Karpas-422 (cell line): Measurements from ENCODE around the gene GTPBP3. TPM values are rescaled to one million over a fixed set of nuclear protein-coding genes. Genes with fewer than 3 reads are reported as not detected.
A peak's percentile ranks its signal among the peaks of the same experiment; 100 is the strongest.

ENCODE experiments used
- DNase-seq: peaks from one replicate; pipeline ENCODE4 v3.0.0-alpha.2; 2015
- H2AFZ ChIP-seq: fragments of 200-600 bp; sonication (generic); 2 replicates; pipeline ENCODE4 v1.6.1; 2014; ENCODE audit warnings: antibody characterized with exemption, low read length, mixed read lengths
- H3K27ac ChIP-seq: fragments of 200-600 bp; sonication (generic); 2 replicates; pipeline ENCODE4 v1.5.1; 2014; ENCODE audit warnings: mild to moderate bottlenecking, low read length, moderate library complexity
- H3K27me3 ChIP-seq: fragments of 200-600 bp; sonication (generic); 2 replicates; pipeline ENCODE4 v1.6.1; 2014; ENCODE audit warnings: low read length, mixed read lengths
- H3K36me3 ChIP-seq: fragments of 200-600 bp; sonication (generic); 2 replicates; pipeline ENCODE4 v1.6.1; 2014; ENCODE audit warnings: low read length, mixed read lengths; ENCODE audit not compliant: insufficient read depth
- H3K4me1 ChIP-seq: fragments of 200-600 bp; sonication (generic); 2 replicates; pipeline ENCODE4 v1.6.1; 2014; ENCODE audit warnings: mild to moderate bottlenecking, low read length, mixed read lengths
- H3K4me2 ChIP-seq: fragments of 200-600 bp; sonication (generic); 2 replicates; pipeline ENCODE4 v1.6.1; 2014; ENCODE audit warnings: low read length, low read depth, mild to moderate bottlenecking; ENCODE audit not compliant: poor library complexity, severe bottlenecking
- H3K4me3 ChIP-seq: fragments of 200-600 bp; sonication (generic); 2 replicates; pipeline ENCODE4 v1.5.1; 2014; ENCODE audit warnings: mild to moderate bottlenecking, antibody characterized with exemption, low read length, mixed read lengths
- H3K79me2 ChIP-seq: fragments of 200-600 bp; sonication (generic); 2 replicates; pipeline ENCODE4 v1.6.1; 2014; ENCODE audit warnings: mild to moderate bottlenecking, low read length, mixed read lengths
- H3K9ac ChIP-seq: fragments of 200-600 bp; sonication (generic); 2 replicates; pipeline ENCODE4 v1.6.0; 2014; ENCODE audit warnings: low read length
- H3K9me2 ChIP-seq: fragments of 200-600 bp; sonication (generic), shearing (Covaris generic); replicated peaks from 2 replicates; pipeline ENCODE4 v1.6.0; 2014; ENCODE audit warnings: mild to moderate bottlenecking, low read length, moderate library complexity; ENCODE audit not compliant: insufficient read depth
- H3K9me3 ChIP-seq: fragments of 300-700, 200-600 bp; sonication (generic); 2 replicates; pipeline ENCODE4 v1.6.1; 2014; ENCODE audit warnings: low read length, mixed read lengths
- H4K20me1 ChIP-seq: fragments of 200-600 bp; sonication (generic); 2 replicates; pipeline ENCODE4 v1.6.1; 2014; ENCODE audit warnings: mild to moderate bottlenecking, antibody characterized with exemption, low read length, low read depth; ENCODE audit not compliant: insufficient read depth
- total RNA-seq: library from RNA; depleted of rRNA; stranded (reverse); fragments of >200 nt; shearing (Covaris generic); gene quantifications from 2 replicates; pipeline ENCODE4 v1.2.3, GENCODE V29; 2014; ENCODE audit warnings: low replicate concordance

Gene GTPBP3
- total RNA-seq, 1 experiment from 2014 or later = 29.3 TPM

GRCh38 chr19:17296976-17297375, 40.4 kb upstream of the GTPBP3 start:
- Histone ChIP-seq H3K4me3 (no peak overlapping the region), H3K9me3 (no peaks in the 10 kb centered on the region), H3K36me3 (no peaks in the 10 kb centered on the region; the same call in 1 of the 2 replicates), H3K79me2 (peaks cover 8% of the 10 kb centered on the region), H3K9ac (no peak overlapping the region), H3K27me3 (no peaks in the 10 kb centered on the region), H3K4me2 (no peak overlapping the region), H4K20me1 (no peaks in the 10 kb centered on the region; the same call in 1 of the 2 replicates), H3K27ac (no peak overlapping the region), H3K9me2 (no peaks in the 10 kb centered on the region), H3K4me1 (peaks cover 10% of the 10 kb centered on the region), H2AFZ (no peak overlapping the region)
- DNase-seq = no peak

DNA sequence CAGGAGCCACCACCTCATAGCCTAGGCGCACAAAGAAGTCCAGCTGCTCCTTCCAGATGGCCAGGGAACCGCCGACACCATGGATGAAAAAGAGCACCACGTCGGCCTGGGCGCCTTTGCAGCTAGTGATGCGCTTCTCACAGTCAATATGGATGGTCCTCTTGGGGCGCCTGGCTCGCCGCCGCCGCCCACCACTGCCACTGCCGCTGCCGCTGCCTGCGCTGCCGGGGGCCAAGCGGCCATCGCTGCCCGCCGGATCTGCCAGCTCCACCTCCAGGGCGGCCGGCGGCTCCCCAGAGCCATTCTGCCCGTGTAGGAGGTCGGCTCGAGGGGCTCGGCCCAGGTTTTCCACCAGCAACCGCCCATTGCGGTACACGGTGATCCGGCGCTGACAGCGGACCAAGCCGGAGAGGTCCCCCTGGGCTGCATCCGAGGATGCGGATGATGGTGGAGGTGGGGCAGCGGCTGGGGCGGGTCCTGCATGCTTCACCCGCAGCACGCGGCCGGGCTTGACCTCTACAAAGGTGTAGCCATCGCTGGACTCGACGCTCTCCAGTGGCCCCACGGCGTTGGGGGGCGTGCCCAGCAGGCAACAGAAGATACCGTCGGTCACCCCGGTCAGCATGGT, 36.2 kb upstream of the GTPBP3 start:
- Histone ChIP-seq H2AFZ (no peak overlapping the region), H3K9me3 (no peaks in the 10 kb centered on the region), H3K27ac (no peak overlapping the region), H3K4me1 (peaks cover 16% of the 10 kb centered on the region), H3K36me3 (no peaks in the 10 kb centered on the region; the same call in 1 of the 2 replicates), H3K79me2 (no peaks in the 10 kb centered on the region; the same call in 1 of the 2 replicates), H3K9me2 (no peaks in the 10 kb centered on the region), H3K4me3 (no peak overlapping the region), H3K4me2 (no peak overlapping the region), H3K27me3 (no peaks in the 10 kb centered on the region), H3K9ac (no peak overlapping the region), H4K20me1 (peaks cover 11% of the 10 kb centered on the region; the same call in 1 of the 2 replicates)
- no peak for DNase-seq

DNA sequence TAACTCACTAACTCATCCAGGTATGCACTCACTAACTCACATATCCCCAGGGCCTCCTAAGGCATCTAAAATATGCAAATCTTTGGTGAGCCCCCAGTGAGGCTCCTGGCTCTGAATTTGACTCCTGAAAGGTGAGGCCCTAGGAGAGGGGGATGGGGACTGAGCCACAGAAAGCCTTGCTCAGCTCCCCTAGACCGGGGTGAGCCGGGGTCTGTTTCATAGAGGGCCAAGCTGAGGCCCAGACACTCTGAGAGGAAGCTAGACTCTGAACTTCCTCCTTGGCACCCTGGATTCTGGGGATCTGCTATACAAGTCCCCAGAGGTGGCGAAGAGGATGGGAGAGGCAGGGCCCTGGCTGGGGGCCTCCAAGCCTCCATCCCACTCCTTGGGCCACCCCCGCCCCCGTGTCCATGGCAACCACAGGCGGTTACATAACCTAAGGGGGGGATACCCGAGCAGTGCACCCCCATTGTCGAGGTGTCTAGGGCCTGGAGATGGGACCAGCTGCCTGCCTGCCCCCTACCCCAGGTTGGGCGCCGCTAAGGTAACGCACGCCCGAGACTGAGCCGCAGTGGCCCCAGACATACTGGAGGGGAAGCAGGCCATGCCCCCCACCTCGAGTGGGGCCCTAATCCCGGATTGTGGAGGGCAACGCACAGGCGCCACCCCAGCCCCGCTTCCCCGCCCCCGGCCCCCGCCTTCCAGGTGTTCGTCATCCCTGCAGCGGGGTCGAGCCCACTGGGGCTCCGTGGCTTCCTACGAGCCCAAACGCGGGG, 34.8 kb upstream of the GTPBP3 start:
- no peaks in the 10 kb centered on the region for H3K27me3 ChIP-seq
- peak overlapping the region; percentile 4; the same call in 1 of the 2 replicates for H3K9ac ChIP-seq
- peaks cover 24% of the 10 kb centered on the region for H3K4me1 ChIP-seq
- H3K4me3 ChIP-seq = peak overlapping the region; percentile 43; the same call in 1 of the 2 replicates
- no peaks in the 10 kb centered on the region for H3K9me2 ChIP-seq
- H2AFZ ChIP-seq = no peak overlapping the region
- H3K36me3 ChIP-seq = no peaks in the 10 kb centered on the region; the same call in 1 of the 2 replicates
- peak; percentile 67 for DNase-seq
- peak overlapping the region; percentile 10; the same call in 1 of the 2 replicates for H3K27ac ChIP-seq
- H4K20me1 ChIP-seq = peaks cover 11% of the 10 kb centered on the region; the same call in 1 of the 2 replicates
- peaks cover 6% of the 10 kb centered on the region for H3K79me2 ChIP-seq
- peak overlapping the region; percentile 37 for H3K4me2 ChIP-seq
- no peaks in the 10 kb centered on the region for H3K9me3 ChIP-seq

DNA sequence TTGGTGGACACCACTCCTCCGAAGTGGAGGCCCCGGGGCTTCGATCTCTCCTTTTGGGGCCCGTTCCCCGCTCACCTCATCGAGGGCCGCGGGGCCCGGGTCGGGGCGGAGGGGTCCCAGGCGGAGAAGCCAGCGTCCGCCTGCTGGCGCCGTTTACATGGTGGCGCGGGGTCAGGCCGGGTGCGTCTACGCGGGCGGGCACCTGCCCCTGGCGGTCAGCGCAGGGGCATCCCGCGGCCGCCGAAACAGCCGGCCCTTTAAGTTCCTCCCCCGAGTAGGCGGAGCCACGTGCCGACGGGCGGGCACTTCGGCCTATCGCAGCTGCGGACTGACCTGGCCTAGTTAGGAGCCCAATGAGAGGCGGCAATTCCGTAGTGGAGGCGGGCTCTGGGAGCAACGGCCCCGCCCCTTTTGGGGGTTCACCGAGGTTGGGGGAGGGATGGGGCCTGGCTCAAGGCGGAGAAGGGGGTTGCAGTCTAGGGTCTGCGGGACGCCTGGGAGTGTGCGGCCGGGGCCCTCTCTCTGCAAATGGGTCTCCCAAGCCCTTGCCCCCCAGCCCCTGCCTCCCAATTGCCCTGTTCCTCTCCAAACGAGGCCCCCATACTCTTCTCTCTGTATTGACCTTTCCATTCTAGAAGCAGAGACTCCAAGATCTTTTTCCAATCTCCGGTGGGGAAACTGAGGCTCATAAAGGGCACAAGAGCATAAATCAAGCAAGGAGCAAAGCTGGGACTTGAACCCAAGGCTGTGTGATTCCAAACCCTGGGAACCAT, 34.0 kb upstream of the GTPBP3 start, which contains the start of gene ABHD8:
Gene ABHD8, minus strand, starts transcription at position 259 of the 773 bp plus-strand sequence. CDS start 1,809 bp downstream, outside the sequence.
- Histone ChIP-seq H3K36me3 (no peaks in the 10 kb centered on the region), H3K27ac (peak within 1 kb of the TSS; percentile 10; the same call in 1 of the 2 replicates)

DNA sequence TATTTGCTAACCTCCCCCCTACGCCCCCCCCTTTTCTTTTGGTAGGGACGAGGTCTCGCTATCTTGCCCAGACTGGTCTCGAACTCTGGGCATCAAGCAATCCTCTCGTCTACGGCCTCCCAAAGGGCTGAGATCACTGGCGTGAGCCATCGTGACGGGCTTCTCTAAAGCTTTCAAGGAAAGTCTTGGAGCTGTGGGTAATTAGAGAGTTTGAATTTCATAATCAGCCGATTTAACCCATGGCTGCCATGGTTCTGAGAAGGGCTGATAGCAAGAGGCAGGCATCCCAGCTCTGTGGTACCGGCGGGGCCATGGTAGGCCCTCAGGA, 33.4 kb upstream of the GTPBP3 start:
- Histone ChIP-seq H3K9me3 (no peaks in the 10 kb centered on the region), H3K4me2 (no peak overlapping the region), H3K4me3 (no peak overlapping the region), H4K20me1 (peaks cover 11% of the 10 kb centered on the region; the same call in 1 of the 2 replicates), H2AFZ (no peak overlapping the region), H3K27ac (no peak overlapping the region), H3K9ac (no peak overlapping the region), H3K27me3 (no peaks in the 10 kb centered on the region), H3K4me1 (peaks cover 24% of the 10 kb centered on the region), H3K9me2 (no peaks in the 10 kb centered on the region), H3K79me2 (peaks cover 6% of the 10 kb centered on the region; the same call in 1 of the 2 replicates), H3K36me3 (no peaks in the 10 kb centered on the region)
- no peak for DNase-seq

More for the DNA sequence above, 34.0 kb upstream of the GTPBP3 start, which contains the start of gene ABHD8:
- Histone ChIP-seq H3K27me3 (no peaks in the 10 kb centered on the region), H3K9me3 (no peaks in the 10 kb centered on the region), H4K20me1 (peaks cover 11% of the 10 kb centered on the region; the same call in 1 of the 2 replicates), H3K9ac (peak within 1 kb of the TSS; percentile 4; the same call in 1 of the 2 replicates), H3K9me2 (no peaks in the 10 kb centered on the region), H3K4me3 (peak within 1 kb of the TSS; percentile 43; the same call in 1 of the 2 replicates), H3K4me2 (peak within 1 kb of the TSS; percentile 37), H3K4me1 (peaks cover 24% of the 10 kb centered on the region), H3K79me2 (peaks cover 6% of the 10 kb centered on the region; the same call in 1 of the 2 replicates), H2AFZ (no peak within 1 kb of the TSS)
- DNase-seq = peak; percentile 94

GRCh38 chr19:17304386-17305215, 32.8 kb upstream of the GTPBP3 start:
- H3K36me3 ChIP-seq = no peaks in the 10 kb centered on the region
- no peaks in the 10 kb centered on the region for H3K27me3 ChIP-seq
- H4K20me1 ChIP-seq = peaks cover 11% of the 10 kb centered on the region; the same call in 1 of the 2 replicates
- no peaks in the 10 kb centered on the region for H3K9me2 ChIP-seq
- peaks cover 9% of the 10 kb centered on the region for H3K79me2 ChIP-seq
- no peak overlapping the region for H3K27ac ChIP-seq
- H2AFZ ChIP-seq = no peak overlapping the region
- DNase-seq = no peak
- no peaks in the 10 kb centered on the region for H3K9me3 ChIP-seq
- peaks cover 24% of the 10 kb centered on the region for H3K4me1 ChIP-seq
- no peak overlapping the region for H3K4me2 ChIP-seq
- no peak overlapping the region for H3K4me3 ChIP-seq
- H3K9ac ChIP-seq = no peak overlapping the region

DNA sequence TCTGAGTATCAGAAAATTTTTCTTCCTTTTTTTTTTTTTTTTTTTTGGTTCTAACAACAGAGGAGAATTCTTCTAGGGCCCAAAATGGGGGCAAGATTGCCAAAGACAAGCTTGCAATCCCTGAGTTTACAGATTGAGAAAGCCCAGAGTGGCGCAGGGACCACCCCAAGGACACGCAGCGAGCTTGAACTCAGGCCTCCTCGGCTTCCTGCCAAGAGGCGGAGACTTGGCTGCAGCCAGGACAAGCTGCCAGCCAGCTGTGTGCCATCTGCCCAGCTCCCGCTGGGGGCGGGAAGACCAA, 32.2 kb upstream of the GTPBP3 start:
- Histone ChIP-seq H3K9me2 (no peaks in the 10 kb centered on the region), H3K4me3 (no peak overlapping the region), H3K9ac (no peak overlapping the region), H3K79me2 (peaks cover 14% of the 10 kb centered on the region), H3K36me3 (no peaks in the 10 kb centered on the region), H3K4me1 (peaks cover 25% of the 10 kb centered on the region), H3K27me3 (no peaks in the 10 kb centered on the region), H3K4me2 (no peak overlapping the region), H3K27ac (no peak overlapping the region), H2AFZ (no peak overlapping the region), H3K9me3 (no peaks in the 10 kb centered on the region), H4K20me1 (peaks cover 13% of the 10 kb centered on the region; the same call in 1 of the 2 replicates)
- DNase-seq = no peak
